ENCODE data around the gene SPRN.

SPRN gene

GRCh38 chr10:133411523-133412380 is 12.7 kb downstream of the SPRN start:
- TF ChIP-seq EZH2 (optimal IDR thresholded peaks at IDR 0.05; ENCODE audit: low read depth, low read length) (no peak), EZH2phosphoT487 (IDR thresholded peaks at IDR 0.05; ENCODE audit: low read length) (no peak)
- TF ChIP-seq, protein P1, sequence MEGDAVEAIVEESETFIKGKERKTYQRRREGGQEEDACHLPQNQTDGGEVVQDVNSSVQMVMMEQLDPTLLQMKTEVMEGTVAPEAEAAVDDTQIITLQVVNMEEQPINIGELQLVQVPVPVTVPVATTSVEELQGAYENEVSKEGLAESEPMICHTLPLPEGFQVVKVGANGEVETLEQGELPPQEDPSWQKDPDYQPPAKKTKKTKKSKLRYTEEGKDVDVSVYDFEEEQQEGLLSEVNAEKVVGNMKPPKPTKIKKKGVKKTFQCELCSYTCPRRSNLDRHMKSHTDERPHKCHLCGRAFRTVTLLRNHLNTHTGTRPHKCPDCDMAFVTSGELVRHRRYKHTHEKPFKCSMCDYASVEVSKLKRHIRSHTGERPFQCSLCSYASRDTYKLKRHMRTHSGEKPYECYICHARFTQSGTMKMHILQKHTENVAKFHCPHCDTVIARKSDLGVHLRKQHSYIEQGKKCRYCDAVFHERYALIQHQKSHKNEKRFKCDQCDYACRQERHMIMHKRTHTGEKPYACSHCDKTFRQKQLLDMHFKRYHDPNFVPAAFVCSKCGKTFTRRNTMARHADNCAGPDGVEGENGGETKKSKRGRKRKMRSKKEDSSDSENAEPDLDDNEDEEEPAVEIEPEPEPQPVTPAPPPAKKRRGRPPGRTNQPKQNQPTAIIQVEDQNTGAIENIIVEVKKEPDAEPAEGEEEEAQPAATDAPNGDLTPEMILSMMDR (IDR thresholded peaks at IDR 0.05; ENCODE audit: low read length), result no peak

DNA sequence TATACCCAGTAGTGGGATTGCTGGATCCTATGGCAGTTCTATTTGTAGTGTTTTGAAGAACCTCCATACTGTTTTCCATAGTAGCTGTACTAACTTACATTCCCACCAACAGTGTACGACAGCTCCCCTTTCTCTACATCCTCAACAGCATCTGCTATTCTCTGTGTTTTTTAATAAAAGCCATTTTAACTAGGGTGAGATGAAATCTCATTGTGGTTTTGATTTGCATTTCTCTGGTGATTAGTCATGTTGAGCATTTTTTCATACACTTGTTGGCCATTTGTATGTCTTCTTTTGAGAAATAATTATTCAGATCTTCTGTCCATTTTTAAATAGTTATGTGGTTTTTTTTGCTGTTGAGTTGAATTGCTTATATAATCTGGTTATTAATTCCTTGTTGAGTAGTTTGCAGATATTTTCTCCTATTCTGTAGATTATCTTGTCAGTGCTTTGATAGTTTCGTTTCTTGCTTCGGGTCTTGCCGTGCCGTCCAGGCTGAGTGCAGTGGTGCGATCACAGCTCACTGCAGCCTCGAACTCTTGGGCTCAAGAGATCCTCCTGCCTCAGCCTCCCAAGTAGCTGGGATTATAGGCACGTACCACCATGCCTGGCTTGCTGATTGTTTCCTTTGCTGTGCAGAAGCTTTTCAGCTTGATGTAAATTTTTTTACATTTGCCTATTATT is 18.4 kb downstream of the SPRN start:
- no peak for TF ChIP-seq EZH2phosphoT487 (IDR thresholded peaks at IDR 0.05; ENCODE audit: low read length)
- Histone ChIP-seq H3K79me2 (ENCODE audit: low read length) (peaks cover 81% of the 10 kb centered on the region), H3K27me3 (replicated peaks; ENCODE audit: insufficient read depth, low read length) (no peaks in the 10 kb centered on the region), H3K4me2 (ENCODE audit: low read depth, low read length) (no peak overlapping the region), H3K9me2 (replicated peaks; ENCODE audit: insufficient read depth, low read length) (no peaks in the 10 kb centered on the region), H3K36me3 (replicated peaks; ENCODE audit: insufficient read depth, low read length) (peaks cover 10% of the 10 kb centered on the region; the same call in 1 of the 2 replicates), H3K4me1 (ENCODE audit: low read length) (peaks cover 15% of the 10 kb centered on the region), H2AFZ (ENCODE audit: low read length) (no peak overlapping the region), H3K4me3 (ENCODE audit: low read length) (no peak overlapping the region), H4K20me1 (ENCODE audit: insufficient read depth, low read length) (no peaks in the 10 kb centered on the region), H3K27ac (ENCODE audit: low read length) (no peak overlapping the region), H3K9ac (ENCODE audit: low read length) (no peak overlapping the region), H3K9me3 (replicated peaks; ENCODE audit: insufficient read depth, low read length) (no peaks in the 10 kb centered on the region), H3F3A (ENCODE audit: insufficient read depth, low read length) (peaks cover 7% of the 10 kb centered on the region; the same call in 1 of the 2 replicates)
- no peak for DNase-seq

More at GRCh38 chr10:133411523-133412380, 12.7 kb downstream of the SPRN start:
- H2AFZ ChIP-seq (ENCODE audit: low read length), result no peak overlapping the region
- no peak overlapping the region for H3K9ac ChIP-seq (ENCODE audit: low read length)
- no peak overlapping the region for H3K4me2 ChIP-seq (ENCODE audit: low read depth, low read length)
- H3K4me1 ChIP-seq (ENCODE audit: low read length), result no peaks in the 10 kb centered on the region
- no peaks in the 10 kb centered on the region for H3K9me3 ChIP-seq (replicated peaks; ENCODE audit: insufficient read depth, low read length)
- no peaks in the 10 kb centered on the region for H4K20me1 ChIP-seq (ENCODE audit: insufficient read depth, low read length)
- H3K4me3 ChIP-seq (ENCODE audit: low read length), result no peak overlapping the region
- H3F3A ChIP-seq (ENCODE audit: insufficient read depth, low read length), result no peaks in the 10 kb centered on the region
- peaks cover 60% of the 10 kb centered on the region for H3K79me2 ChIP-seq (ENCODE audit: low read length)
- no peaks in the 10 kb centered on the region for H3K27me3 ChIP-seq (replicated peaks; ENCODE audit: insufficient read depth, low read length)
- peaks cover 11% of the 10 kb centered on the region; the same call in 1 of the 2 replicates for H3K36me3 ChIP-seq (replicated peaks; ENCODE audit: insufficient read depth, low read length)
- no peak for DNase-seq
- no peaks in the 10 kb centered on the region for H3K9me2 ChIP-seq (replicated peaks; ENCODE audit: insufficient read depth, low read length)
- H3K27ac ChIP-seq (ENCODE audit: low read length), result no peak overlapping the region

DNA sequence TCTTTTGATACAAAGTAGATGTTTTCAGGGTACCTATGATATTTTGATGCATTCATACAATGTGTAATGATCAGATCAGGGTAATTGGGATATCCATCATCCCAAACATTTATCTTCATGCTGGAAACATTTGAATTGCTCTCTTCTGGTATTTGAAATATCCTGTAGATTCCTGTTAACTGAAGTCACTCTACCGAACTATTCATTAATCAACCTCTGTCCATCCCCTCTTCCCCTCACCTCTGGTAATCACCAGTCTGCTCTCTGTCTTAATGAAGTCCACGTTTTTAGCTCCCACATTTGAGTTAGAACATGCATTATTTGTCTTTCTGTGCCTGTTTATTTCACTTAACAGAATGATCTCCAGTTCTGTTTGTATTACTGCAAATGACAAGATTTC is 19.2 kb downstream of the SPRN start:
- no peak overlapping the region for H3K9ac ChIP-seq (ENCODE audit: low read length)
- H3K27me3 ChIP-seq (replicated peaks; ENCODE audit: insufficient read depth, low read length), result no peaks in the 10 kb centered on the region
- no peak overlapping the region for H3K27ac ChIP-seq (ENCODE audit: low read length)
- H3F3A ChIP-seq (ENCODE audit: insufficient read depth, low read length), result peaks cover 14% of the 10 kb centered on the region
- peaks cover 10% of the 10 kb centered on the region; the same call in 1 of the 2 replicates for H3K36me3 ChIP-seq (replicated peaks; ENCODE audit: insufficient read depth, low read length)
- H3K4me3 ChIP-seq (ENCODE audit: low read length), result no peak overlapping the region
- peaks cover 21% of the 10 kb centered on the region for H3K4me1 ChIP-seq (ENCODE audit: low read length)
- peaks cover 74% of the 10 kb centered on the region for H3K79me2 ChIP-seq (ENCODE audit: low read length)
- no peak overlapping the region for H2AFZ ChIP-seq (ENCODE audit: low read length)
- H3K4me2 ChIP-seq (ENCODE audit: low read depth, low read length), result no peak overlapping the region
- no peak for DNase-seq
- H4K20me1 ChIP-seq (ENCODE audit: insufficient read depth, low read length), result no peaks in the 10 kb centered on the region
- H3K9me2 ChIP-seq (replicated peaks; ENCODE audit: insufficient read depth, low read length), result no peaks in the 10 kb centered on the region
- H3K9me3 ChIP-seq (replicated peaks; ENCODE audit: insufficient read depth, low read length), result no peaks in the 10 kb centered on the region
- TF ChIP-seq EZH2phosphoT487 (IDR thresholded peaks at IDR 0.05; ENCODE audit: low read length), result no peak
- TF ChIP-seq, protein P1 (IDR thresholded peaks at IDR 0.05; ENCODE audit: low read length), result no peak
